Colonic mucosa (tissue), 4 donors: Measurements from ENCODE around the gene SULF2. TPM values are rescaled to one million over a fixed set of nuclear protein-coding genes. Genes with fewer than 3 reads are reported as not detected.

ENCODE experiments used
- DNase-seq: peaks from one replicate; pipeline ENCODE4 v3.0.0-alpha.2; 2020
- H3K27ac ChIP-seq: fragments of 200-600 bp; one replicate; pipeline ENCODE4 v1.8.0; 2021
- H3K27me3 ChIP-seq: fragments of 200-600 bp; one replicate; pipeline ENCODE4 v1.8.0; 2021
- H3K36me3 ChIP-seq: fragments of 200-600 bp; one replicate; pipeline ENCODE4 v1.8.0; 2021
- H3K4me1 ChIP-seq: fragments of 200-600 bp; one replicate; pipeline ENCODE4 v1.8.0; 2021; ENCODE audit warnings: mild to moderate bottlenecking
- H3K4me3 ChIP-seq: fragments of 200-600 bp; one replicate; pipeline ENCODE4 v1.8.0; 2021
- H3K9ac ChIP-seq, 2 donors: one replicate each; pipeline ENCODE4 v1.7.0; 2013; ENCODE audit warnings: control low read depth in 2 of 2, low read depth in 2 of 2, low read length in 2 of 2
- H3K9me3 ChIP-seq: fragments of 200-600 bp; one replicate; pipeline ENCODE4 v1.8.0; 2021
- CTCF ChIP-seq: fragments of 200-600 bp; IDR thresholded peaks from one replicate; pipeline ENCODE4 v1.8.0; 2022; ENCODE audit warnings: antibody characterized with exemption, mild to moderate bottlenecking
- intact Hi-C: fragments of 100-400 bp; cut with DNase I; formaldehyde crosslinking; loops from one replicate; pipeline ENCODE4 v1.14.1; 2022
- total RNA-seq, 2 donors: library from RNA; stranded (reverse); fragmentation: NEBNext Ultra II Directional in 1 of 2; extraction: Animal tissue kit (Norgen Biotek cat#: 25700) in 1 of 2; gene quantifications; one replicate each; pipeline ENCODE4 v1.2.1, GENCODE V29; 2021
- donor health status: healthy.
- donor health status: DM: no; HTN: no; CAD: no.
- donor health status: DM: no; HTN: no; CAD: no.

The SULF2 gene
- total RNA-seq, 2 donors from 2014 or later: 97.9 to 153 TPM

DNA sequence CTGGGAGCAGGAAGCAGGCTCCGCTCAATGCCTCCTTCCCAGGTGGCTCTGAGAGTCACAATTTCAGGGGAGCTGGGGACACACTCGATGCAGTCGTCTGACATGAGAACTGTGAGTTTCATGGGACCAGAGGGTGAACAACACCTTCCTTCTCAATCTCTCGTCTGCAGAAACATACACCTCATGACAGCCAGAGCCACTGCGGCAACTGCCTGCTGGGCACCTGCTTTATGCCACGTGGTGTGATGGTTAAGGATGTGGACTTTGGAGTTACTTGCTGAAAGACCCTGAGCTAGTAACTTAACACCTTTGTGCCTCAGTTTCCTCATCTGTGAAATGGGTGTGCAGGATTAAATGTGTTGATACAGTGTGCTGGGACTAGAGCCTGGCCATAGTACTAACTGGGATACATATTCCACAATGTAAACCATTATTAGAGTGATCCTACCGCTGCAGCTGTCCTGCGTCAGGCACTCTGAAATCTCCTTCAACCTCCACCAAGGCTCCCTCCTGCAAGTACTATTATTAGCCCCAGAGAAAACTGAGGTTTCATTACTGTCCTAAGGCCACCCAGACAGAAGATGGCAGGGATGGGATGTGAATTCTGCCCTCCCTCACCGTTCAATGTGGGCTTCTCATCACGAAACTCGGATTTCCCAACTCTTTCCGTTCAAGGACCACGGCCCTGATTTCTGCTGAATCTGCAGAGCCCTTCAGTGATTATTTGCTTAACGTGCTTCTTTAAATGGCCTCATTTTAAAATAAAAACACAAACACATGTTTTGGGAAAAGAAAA is 24.4 kb downstream of the SULF2 start:
- Histone ChIP-seq H3K27ac (no peak overlapping the region), H3K9me3 (no peaks in the 10 kb centered on the region), H3K27me3 (no peaks in the 10 kb centered on the region), H3K4me3 (no peak overlapping the region), H3K9ac (no peak overlapping the region), H3K36me3 (no peaks in the 10 kb centered on the region), H3K4me1 (no peaks in the 10 kb centered on the region)
- intact Hi-C loops: no loop called here
- DNase-seq: no peak
- TF ChIP-seq CTCF: no peak

- no peaks in the 10 kb centered on the region for H3K36me3 ChIP-seq
These were observed 26.5 kb downstream of the SULF2 start for GRCh38 chr20:47758517-47759450.

DNA sequence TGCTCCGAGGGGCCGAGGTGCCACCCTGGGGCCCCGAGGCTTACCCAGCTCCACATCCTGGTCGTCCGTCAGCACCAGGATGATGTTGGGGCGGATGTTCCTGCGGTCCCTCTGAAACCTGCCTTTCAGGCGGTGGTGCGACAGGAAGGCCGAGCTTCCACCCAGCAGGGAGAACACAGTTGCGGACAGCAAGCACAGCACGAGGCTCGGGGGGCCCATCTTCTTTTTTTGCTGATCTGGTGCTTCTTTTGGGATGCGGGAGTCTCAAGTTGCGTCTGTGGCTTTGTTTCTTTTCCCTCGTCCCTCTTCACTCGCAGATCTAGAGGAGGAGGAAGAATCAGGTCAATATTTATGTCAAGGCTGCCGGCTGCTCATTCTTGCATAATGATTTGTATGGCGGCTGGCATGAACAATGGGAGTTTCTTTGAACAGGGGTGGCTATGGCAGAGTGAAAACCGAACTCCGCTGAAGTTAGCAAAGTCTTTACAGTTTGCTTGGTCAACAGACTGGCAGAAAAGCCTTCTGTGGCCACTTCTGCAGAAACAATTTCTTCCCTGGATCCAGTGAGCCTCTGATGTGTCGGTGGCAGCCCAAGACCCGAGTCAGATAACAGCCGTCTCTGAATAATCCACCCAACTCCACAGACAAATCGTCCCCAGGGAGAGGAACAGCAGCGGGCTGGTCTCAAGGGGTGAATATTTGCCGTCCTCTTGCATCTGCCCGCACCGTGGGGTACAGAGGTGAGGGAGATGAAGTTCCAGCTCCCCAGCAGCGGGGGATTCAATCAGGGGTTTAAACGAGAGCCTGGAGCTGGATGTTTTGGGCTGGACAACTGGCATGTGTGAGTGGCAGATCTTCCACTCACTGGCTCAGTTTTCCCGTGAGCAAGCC is 27.9 kb downstream of the SULF2 start:
- no peak for DNase-seq
- no peaks in the 10 kb centered on the region for H3K36me3 ChIP-seq
- no peak overlapping the region for H3K9ac ChIP-seq
- no peak overlapping the region for H3K4me3 ChIP-seq
- H3K27me3 ChIP-seq: no peaks in the 10 kb centered on the region
- H3K27ac ChIP-seq: no peak overlapping the region
- no peaks in the 10 kb centered on the region for H3K4me1 ChIP-seq
- H3K9me3 ChIP-seq: no peaks in the 10 kb centered on the region
- intact Hi-C loops: no loop called here
- no peak for TF ChIP-seq CTCF

More at GRCh38 chr20:47758517-47759450, 26.5 kb downstream of the SULF2 start:
- Histone ChIP-seq H3K27me3 (no peaks in the 10 kb centered on the region), H3K9me3 (no peaks in the 10 kb centered on the region), H3K27ac (no peak overlapping the region), H3K4me1 (no peaks in the 10 kb centered on the region), H3K9ac (no peak overlapping the region), H3K4me3 (no peak overlapping the region)
- TF ChIP-seq CTCF: no peak
- DNase-seq: no peak
- intact Hi-C loops: no loop called here

GRCh38 chr20:47754946-47755652 is 30.2 kb downstream of the SULF2 start:
- Histone ChIP-seq H3K4me3 (no peak overlapping the region), H3K27me3 (no peaks in the 10 kb centered on the region), H3K36me3 (no peaks in the 10 kb centered on the region), H3K27ac (no peak overlapping the region), H3K4me1 (no peaks in the 10 kb centered on the region), H3K9ac (no peak overlapping the region), H3K9me3 (no peaks in the 10 kb centered on the region)
- no peak for DNase-seq
- intact Hi-C loops: no loop called here
- no peak for TF ChIP-seq CTCF
